HG03565 (cell line): ENCODE measurements around the gene ANTXRL.
"Not testable (repeated sequence)": the region's sequence is repeated elsewhere in the genome, so short reads cannot be mapped to it uniquely, and the experiment has no call there.

Experiments
- ATAC-seq: cut with Tn5 transposase; IDR thresholded peaks from one replicate; pipeline ENCODE4 v1.9.1; 2021; ENCODE audit warnings: mild to moderate bottlenecking, moderate library complexity; ENCODE audit not compliant: unreplicated experiment

The ANTXRL gene

DNA sequence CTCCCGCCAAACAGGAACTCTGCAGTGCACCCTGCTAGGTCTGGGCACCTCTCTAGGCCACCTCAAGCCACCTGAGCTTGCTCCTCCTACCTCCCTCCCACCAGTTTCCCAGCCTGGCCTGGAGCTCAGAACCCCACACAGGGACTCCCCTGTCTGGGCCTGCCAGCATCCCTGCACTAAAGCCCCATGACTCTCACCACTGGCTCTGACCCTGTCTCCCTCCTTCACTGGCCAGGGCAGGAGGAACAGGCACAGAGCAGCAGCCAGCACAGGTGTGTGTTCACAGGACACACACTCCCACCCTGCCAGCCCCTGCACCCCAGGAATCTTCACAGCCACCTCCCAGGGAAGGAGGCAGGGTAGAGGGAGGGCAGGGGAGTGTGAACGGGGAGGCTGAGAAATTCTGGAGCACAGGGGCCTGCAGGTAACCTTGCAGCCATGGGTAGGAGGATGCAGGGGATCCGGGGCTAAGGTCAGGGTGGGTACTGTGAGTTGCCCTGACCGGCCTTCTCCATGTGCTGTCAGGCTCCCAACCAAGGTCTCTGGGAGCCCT lies 13.9 kb upstream of the ANTXRL start:
- ATAC-seq, result no peak

- ATAC-seq, result no peak
These were observed 13.0 kb upstream of the ANTXRL start for GRCh38 chr10:46273506-46274477.

DNA sequence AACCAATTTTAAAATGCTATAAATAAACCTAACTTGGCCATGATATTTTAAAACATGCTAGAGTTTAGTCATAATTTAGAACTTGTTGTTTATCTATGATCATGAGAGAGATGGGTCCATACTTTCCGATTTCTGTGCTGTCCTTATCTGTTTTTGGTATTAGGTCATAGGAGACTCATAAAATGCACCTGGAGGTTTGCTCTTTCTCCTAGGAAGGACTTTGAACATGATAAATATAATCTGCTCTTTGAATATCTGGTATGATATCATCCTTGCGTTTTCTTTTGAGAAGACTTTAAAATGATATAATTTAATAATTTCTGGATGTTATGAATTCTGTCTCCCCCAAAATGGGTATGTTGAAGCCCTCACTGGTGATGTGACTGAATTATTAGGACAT lies 9.0 kb upstream of the ANTXRL start:
- ATAC-seq, result no peak

DNA sequence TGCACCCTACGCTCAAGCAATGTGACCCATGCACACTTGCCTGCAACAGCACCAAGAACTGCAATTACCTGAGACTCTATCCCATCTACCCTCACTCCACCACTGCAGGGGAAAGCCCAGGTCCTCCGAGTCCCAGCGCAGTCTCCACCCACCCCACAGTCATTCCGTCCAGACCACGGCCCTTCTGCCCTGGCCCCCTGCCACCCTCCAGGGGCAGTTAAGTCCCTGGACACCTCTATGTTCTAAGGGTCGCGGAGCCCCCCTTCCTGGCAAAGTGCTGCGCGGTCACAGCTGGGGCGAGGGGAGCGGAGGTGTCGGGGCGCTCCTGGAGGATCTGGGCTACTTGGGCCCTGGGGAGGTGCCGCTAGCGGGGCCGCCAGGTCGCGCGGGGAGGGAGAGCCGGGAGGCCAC lies 4.4 kb upstream of the ANTXRL start:
- ATAC-seq, result not testable (repeated sequence)

DNA sequence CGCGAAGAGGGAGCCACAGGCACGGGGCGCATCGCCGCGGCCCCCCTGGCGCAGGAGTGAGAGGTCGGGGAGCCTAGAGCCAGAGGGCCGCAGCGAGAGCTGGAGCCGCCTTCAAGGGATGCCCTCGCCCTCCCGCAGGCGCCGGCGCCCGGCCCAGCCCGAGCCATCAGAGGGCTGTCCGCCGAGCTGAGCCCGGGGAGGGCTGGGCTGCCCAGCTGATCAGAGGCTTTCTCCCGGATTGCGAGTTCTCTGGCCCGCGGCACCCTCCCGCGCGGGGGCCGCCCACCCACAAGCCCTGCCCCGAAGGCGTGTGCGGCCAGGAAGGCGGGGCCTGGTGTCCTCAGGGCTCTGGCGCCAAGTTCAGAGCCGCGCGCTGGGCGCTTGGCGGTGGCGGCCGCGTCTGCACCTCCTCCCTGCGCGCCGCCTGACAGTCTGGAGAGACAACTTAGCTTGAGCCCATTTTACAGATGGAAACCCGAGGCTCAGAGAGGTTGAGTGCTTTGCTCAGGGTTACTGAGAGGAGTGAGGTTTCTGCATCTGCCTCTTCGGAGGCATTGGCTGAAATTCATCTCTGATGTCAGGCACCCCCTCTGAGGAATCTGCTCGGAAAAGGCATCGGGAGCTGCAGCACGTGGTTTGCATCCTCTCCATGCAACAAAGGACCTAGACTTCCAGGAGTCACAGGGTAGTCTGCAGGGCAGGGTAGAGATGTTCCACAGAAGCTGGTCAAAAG lies 3.8 kb upstream of the ANTXRL start:
- ATAC-seq, result peak; percentile 41

DNA sequence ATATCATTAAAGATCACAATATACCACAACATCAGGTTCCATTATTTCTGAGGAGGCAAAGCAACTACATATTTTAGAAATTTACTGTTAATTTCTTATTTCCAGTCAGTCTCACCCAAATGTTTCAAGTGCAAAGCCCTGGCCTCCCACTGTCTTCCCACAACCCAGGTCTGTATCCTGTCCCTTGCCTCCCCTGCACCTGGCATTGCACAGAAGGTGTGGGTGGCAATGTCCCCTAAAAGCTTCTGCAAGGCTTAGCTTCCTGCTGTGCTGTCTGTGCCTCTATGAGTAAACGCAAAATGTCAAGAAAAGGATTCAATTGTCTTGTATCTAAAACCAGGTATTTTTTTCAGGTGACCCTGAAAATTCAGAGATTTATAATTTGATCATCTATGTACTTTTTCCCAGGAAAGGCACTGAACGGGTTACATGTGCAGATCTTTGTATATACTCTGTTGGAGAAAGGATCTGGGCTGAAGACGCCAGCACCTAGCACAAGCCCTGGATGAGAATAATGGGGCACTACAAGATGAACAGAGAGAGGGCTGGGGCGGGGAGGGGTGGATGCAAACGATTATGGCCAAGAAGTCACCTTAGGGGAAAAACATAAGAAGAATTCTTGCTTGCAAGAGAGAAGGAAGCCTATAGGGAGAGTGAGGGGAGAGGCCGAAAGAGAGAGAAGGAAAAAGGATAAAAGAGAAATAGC lies 3.1 kb upstream of the ANTXRL start:
- ATAC-seq, result no peak

DNA sequence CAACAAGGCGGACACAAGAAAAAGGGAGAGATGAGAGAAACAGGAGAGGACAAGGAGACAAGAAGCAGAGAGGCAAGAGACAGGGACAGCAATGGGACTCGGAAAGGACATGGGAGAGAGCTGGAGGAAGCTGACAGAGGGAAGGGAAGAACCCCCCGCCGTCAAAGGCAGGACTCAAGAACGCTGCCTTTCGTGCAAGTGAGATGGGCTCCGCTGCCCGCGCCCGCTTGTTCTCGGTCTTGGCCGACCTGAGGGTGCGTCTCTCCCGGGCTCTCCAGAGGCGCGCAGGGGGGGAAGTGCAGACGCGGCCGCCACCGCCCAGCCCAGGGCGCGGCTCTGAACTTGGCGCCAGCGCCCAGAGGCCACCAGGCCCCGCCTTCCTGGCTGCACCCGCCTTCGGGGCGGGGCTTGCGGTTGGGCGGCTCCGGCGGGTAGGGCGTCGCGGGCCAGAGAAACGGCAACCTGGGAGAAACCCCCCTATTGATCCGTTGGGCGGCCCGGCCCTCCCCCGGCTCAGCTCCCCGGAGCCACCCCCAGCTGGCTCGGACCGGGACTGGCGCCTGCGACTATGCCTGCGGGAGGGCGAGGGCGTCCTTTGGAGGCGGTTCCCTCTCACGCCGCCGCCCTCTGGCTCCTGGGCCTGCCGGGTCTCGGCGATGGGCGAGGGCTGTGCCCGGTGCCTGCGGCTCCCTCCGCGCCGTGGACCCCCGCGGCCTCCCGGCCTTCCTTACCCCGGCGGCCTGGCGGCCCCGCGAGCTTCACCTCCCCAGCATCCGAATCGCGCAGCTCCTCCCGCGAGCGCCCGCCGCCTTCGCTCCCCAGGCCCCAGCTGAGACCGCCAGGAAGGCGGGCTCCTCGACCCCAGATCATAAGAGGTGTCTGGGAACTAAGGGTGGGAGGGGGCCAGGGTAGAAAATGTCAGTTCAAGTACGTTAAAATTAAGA lies 2.2 kb upstream of the ANTXRL start:
- peak; percentile 81 for ATAC-seq

GRCh38 chr10:46285300-46285699 lies 1.5 kb upstream of the ANTXRL start:
- no peak for ATAC-seq

DNA sequence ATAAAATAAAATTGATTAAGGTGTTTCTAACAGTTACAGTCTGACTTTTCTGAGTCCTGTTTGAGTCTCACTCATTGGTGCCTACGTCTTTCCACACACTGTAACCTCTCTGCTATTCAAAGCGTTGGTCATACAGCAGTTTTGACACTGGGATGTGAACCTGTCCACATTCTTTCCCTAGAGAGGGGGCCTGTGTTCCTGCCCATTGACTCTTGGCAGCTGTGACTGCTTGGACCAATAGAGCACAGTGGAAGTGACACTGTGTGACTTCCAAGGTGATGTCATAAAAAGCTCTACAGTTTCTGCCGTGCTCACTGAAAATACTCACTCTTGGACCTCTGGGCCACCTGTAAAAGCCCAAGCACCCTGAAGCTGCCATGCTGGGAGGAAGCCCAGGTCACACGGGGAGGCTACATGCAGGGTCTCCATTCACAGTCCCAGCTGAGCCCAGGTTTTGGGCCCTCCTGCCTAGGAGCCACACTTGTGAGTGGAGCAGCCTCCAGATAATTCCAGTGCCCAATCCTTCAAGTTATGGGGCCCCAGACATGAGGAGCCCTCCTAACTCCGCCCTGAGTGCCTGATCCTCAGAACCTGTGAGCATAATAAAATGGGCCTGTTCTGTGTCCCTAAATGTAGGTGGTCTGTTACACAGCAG lies 704 bp upstream of the ANTXRL start:
- ATAC-seq, result no peak

DNA sequence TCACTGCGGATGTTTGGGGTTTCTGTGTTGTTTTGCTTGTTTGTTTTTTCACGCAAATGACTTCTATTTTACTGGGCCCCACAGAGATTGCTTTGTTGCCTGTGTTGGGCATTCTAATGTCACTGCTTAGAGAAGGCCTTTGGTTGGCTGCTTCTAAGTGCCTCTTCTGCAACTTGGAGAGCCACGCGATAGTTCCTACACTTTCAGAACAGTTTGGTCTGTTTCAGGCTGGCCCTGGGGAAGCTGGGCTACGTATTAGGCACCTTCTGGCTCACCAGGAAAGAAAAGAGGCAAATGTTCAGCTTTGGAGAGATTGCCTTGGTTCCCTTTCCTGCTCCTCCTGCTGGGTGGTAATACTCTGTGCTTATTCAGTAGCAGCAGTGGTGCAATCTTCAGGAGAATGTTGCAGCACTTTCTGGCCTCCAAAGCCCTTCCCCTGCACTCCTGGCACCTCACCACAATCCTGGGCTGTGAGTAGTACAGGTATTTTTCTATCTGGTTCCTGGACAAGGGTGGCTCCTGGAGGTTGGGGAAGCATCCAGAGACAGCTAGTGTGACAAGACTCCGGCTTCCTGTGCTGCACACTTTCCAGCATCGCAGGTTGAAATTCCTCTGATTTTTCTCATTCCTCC lies 1.2 kb downstream of the ANTXRL start:
- no peak for ATAC-seq

DNA sequence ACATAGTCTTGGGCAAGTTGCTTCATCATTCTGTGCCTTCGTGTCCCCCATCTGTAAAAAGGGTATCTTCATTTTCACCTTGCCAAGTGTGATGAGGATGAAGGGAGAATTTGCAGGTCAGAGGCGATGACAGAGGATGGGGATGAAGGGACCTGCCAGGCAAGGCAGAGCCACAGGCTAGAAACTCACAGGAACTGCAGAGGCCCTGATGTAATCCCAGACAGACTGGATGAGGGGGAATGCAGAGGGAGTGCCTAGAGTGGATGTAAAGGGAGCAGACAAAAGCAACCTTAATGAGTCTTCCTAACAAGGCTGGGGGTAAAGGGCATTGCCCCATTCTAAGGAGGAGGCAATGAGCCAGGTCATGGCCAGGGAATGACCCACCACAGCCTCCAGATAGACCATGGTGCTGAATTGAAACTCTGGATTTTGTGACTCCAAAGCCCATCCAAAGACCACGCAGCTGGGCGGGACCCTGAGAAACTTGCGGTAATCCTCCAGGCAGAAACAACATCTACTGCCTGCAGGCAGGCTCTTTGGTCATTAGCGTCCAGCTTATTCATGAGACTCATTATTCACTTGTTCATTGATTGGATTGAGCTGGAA lies 1.9 kb downstream of the ANTXRL start:
- no peak for ATAC-seq

- no peak for ATAC-seq
These were observed 2.5 kb downstream of the ANTXRL start for GRCh38 chr10:46289209-46289810.

GRCh38 chr10:46290101-46290886 lies 3.5 kb downstream of the ANTXRL start:
- no peak for ATAC-seq

GRCh38 chr10:46291817-46292572 lies 5.2 kb downstream of the ANTXRL start:
- no peak for ATAC-seq

DNA sequence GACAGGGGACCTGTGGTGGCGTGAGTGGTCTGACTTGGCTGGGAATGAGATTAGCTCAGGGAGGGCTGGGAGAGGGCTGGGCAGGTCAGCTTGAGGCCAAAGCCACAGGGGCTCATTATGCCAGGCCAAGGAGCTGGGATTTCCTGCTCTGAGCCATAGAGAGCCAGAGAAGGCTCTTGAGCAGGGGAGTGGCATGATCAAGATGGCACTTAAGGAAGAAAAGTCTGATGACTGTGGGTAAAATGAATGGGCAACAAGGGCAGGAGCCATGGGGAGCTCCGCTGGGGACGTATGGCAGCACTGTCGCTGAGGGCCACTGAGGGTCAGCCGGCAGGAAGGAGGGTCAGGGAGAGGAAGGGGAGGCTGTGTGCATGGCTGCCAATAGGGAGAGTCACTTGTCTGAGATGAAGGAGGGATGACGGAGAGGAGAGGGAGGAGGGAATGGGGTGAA lies 5.8 kb downstream of the ANTXRL start:
- no peak for ATAC-seq

DNA sequence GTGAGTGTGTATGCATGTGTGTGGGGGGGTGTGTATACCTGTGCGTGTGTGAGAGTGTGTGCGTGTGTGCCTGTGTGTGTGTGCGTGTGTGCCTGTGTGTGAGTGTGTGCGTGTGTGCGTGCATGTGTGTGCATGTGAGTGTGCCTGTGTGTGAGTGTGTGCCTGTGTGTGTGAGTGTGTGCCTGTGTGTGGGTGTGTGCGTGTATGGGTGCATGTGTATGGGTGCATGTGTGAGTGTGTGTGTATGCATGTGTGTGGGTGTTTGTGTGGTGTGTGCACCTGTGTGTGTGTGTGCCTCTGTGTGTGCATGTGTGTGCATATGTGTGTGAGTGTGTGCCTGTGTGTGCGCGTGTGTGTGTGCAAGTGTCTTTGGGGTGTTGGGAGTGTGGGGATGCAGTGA lies 6.4 kb downstream of the ANTXRL start:
- no peak for ATAC-seq
